Activated CD4-positive, alpha-beta T cell treated with anti-CD3 and anti-CD28 coated beads, Interleukin-2, Interleukin-6, amounts not matched to agents 100 ng/mL and 50 ng/mL, durations not matched to agents 16 hours and 8 hours (primary cell): ENCODE results near the gene GPER1.
"Not testable (repeated sequence)": the region's sequence is repeated elsewhere in the genome, so short reads cannot be mapped to it uniquely, and the experiment has no call there.

Source experiments
- DNase-seq: peaks from one replicate; pipeline ENCODE4 v3.0.0-alpha.2; 2020

The GPER1 gene

DNA sequence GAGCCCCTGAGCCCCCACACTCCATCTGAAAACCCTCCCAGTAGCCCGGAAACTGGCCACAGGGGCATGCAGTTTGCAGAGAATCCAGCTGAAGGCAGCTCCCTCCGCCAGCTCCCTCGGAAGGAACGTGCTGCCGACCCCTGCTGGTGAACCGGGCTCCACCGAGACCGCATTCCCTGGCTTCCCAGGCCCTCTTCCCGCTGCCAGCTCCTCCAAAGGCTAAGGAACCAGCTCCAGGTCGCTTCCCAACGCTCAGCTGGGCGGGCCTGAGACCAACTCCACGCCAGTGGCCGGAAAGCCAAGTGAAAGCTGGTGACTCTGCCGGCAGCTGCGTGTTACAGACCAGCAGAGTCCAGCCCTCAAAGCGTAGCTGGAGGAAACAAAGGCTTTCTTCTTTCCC is 35.8 kb downstream of the GPER1 start:
- no peak for DNase-seq

DNA sequence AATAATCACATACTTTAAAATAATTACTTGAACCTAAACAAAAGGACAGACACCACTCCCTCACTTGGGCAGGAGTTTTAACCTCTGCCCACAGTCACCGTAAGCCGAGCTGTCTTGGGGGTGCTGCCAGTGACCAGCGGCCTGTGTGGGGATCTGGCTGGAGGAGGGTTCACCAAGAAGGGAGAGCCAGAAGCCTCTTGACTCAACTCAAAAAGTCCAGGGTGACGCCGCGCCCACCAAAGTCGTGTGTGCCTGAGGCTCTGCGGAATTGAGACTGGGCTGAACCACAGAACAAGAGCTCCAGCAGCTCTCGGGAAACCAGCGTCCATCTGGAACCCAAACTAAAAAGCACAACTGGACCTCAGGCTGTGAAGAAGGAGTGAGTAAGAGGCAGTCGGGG is 36.3 kb downstream of the GPER1 start:
- no peak for DNase-seq

- no peak for DNase-seq
Observed at GRCh38 chr7:1124816-1125602, 37.1 kb downstream of the GPER1 start.

- DNase-seq: no peak
Observed at GRCh38 chr7:1125603-1125969, 37.7 kb downstream of the GPER1 start.

DNA sequence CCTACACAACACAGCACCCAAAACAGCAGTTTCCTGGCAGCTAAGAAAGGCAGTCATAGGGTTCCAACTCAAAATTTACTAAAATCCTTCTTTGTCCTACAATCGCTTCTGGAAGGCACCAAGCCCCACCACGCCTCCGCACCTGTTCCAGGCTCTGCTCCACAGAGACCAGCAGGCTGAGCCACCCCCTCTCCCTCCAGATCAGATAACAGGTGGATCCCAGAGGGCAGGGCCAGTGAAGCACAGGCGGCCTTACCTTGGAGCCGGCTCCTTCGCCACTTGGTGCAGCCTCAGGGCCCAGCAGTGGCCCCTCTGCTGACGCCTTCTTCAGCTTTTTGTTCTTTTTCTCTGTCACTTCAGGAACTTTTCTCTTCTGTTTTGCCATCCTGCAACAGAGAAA is 39.1 kb downstream of the GPER1 start:
- no peak for DNase-seq

GRCh38 chr7:1129431-1129830 is 41.5 kb downstream of the GPER1 start:
- DNase-seq: no peak

DNA sequence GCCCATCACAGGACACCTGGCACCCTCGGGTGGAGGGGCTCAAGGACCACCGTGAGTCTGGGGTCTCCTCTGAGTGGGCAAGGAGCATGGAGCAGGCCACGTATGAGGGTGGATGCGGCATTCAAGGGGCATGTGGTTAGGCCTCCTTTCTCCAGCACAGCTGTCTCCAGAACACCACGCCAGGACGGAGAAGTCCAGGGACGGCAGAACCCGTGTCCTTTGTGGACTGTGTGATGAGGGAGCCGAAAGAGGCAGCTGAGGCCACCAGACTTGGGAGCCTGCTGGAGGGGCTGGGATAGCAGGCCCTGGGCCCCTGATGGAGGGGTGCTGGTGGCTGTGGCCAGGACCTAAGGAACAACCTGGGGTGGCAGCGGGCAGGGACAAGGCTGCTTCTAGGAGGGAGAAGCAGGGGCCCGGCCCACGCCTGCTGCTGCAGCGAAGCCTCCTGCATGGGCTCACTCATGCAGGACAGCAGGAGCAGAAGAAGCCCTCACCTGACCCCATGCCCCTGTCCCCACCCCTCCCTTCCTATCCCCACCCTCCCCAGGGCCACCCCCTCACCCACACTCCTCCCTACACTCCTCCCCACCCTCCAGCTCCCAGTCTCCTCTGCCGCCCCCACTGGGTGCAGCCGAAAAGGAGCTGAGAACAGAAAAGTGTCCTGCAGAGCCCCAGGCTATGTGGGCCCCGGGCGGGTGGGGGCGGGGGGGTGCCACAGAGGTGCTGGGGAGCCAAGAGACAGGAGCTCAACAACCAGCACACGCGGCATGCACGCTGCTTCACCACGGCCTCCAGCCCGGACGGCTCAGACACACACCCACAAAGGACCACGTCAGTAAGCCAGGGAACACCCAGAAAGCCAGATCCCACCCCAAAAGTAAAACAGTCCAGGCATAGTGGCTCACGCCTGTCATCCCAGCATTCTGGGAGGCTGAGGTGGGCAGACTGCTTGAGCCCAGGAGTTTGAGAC is 42.4 kb downstream of the GPER1 start:
- DNase-seq: no peak

DNA sequence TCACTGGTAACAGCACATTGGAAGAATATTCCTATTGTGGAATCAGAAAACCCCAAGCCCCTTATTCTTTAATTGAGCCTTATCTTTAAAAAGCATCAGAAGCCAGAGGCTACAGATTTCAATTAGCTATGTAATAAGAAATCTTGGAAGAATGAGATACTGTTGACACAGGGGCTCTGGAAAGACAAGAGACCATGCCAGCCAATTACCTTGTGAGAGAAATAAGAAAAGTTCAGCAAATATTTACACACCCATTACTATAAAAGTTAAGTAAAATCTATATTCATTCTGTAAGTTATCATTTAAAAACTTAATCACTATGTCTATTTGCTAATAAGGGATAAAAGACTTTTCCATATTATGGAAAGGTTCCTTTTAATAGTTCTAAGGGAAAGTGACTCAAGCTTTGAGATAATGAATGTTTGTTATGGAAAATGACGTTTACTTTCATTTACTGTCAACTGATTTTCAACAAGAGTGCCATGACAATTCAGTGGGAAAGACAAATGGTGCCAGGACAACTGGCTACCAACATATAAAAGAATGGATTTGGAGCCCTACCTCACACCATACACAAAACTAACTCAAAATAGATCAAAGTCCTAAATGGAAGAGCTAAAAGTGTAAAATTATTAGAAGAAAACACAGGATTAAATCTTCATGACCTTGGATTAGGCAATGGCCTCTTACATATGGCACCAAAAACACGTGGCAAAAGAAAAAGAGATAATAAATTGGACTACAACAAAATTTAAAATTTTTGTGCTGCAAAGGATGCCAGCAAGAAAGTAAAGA is 43.8 kb downstream of the GPER1 start:
- no peak for DNase-seq

DNA sequence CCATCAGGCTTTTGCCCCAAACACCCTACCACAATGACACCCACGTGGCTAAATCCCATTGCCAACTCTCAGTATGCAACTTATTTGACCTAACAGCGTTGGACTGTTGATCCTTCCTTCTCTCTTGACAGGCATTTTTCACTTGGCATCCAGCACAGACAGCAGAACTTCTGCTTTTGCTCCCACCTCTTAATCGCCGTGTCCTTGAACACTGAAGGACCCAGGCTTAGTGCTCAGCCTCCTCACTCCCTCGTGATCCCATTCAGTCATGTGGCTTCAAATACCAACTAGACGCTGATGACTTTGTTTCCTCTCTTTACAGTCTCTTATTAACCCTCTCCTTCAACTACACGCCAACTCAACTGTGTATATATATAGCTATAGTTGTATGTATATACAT is 47.0 kb downstream of the GPER1 start:
- no peak for DNase-seq

- DNase-seq: peak; percentile 21
Observed at GRCh38 chr7:1136841-1137516, 49.1 kb downstream of the GPER1 start.

DNA sequence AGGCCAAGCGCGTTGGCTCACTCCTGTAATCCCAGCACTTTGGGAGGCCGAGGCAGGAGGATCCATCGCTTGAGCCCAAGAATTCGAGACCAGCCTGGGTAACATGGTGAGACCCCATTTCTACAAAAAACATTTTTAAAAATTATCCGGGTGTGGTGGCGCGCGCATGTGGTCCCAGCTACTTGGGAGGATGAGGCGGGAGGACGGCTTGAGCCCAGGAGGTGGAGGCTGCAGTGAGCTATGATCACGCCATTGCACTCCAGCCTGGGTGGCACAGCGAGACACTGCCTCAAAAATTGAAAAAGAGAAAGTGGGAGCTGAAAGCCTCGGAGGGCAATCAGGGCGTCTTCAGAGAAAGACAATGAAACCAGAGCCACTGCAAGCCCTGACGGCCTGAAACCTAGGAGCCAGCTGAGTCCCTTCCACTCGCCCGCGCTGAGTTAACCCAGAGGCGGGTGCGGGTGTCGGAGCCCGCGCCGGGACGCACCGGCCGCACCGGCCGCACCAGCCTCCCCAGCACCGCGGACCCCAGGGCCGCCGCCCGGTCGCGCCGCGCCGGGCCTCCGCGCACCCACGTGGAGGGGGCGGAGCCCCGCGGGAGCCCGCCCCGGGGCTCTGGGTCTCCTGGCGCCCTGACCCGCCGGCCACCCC is 49.7 kb downstream of the GPER1 start:
- no peak for DNase-seq

- peak; percentile 43 for DNase-seq
Observed at GRCh38 chr7:1140476-1141104, 52.7 kb downstream of the GPER1 start.

DNA sequence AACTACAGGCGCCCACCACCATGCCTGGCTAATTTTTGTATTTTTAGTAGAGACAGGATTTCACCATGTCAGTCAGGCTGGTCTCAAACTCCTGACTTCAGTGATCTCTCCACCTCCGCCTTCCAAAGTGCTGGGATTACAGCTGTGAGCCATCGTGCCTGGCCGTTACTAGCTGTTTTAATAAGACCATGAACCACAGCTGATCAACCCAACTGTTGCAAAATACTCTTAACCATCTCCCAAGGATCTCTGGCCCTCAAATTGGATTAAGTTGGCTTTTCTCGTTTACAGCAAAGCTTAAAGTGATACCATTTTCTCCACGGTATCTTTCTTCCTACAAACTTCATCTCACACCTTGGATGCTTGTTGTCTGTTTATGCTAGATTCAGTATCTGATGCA is 53.7 kb downstream of the GPER1 start:
- no peak for DNase-seq

GRCh38 chr7:1142051-1142635 is 54.2 kb downstream of the GPER1 start:
- DNase-seq: no peak

GRCh38 chr7:1143031-1143430 is 55.1 kb downstream of the GPER1 start:
- DNase-seq: not testable (repeated sequence)
